Adrenal gland (tissue), 5 donors: ENCODE data around the gene NAPSA.

Experiments
- POLR2A ChIP-seq, 2 donors: fragments of 450-650 bp; IDR thresholded peaks; one replicate each; pipeline ENCODE4 v1.6.1; 2017; ENCODE audit warnings: antibody characterized with exemption in 2 of 2, mild to moderate bottlenecking in 2 of 2, moderate library complexity in 1 of 2
- TF ChIP-seq, protein P1 (sequence below), 6 experiments: fragments of 450-650 bp in 4 of 6; fragments of 200-600 bp in 2 of 6; sonication (generic) in 1 of 6; IDR thresholded peaks; 1 replicate in 5 of 6; 2 replicates in 1 of 6; pipeline versions ENCODE4 v1.5.1 to v1.8.0; 2016 to 2021; ENCODE audit warnings: antibody characterized with exemption in 6 of 6, mild to moderate bottlenecking in 2 of 6, moderate library complexity in 1 of 6
- donor health status: DM: no; HTN: no; CAD: no.

DNA sequence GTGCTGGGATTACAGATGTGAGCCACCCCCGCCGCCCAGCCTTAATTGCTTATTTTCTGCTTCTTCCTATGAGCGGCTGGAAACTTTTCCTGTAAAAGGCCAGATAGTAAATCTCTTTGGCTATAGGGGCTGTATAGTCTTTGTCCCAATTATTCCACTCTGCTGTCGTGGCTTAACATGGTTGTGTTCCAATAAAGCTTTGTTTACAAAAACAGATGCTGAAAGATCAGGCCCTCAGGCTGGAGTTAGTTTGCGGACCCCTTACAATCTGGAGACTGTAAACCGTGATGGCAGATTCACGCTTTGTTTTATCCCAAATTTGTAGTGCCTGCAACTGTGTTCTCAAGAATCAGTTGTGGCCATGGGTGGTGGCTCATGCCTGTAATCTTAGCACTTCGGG lies 47.0 kb downstream of the NAPSA start:
- no peak for TF ChIP-seq POLR2A (IDR thresholded peaks at IDR 0.05)
- TF ChIP-seq, protein P1, sequence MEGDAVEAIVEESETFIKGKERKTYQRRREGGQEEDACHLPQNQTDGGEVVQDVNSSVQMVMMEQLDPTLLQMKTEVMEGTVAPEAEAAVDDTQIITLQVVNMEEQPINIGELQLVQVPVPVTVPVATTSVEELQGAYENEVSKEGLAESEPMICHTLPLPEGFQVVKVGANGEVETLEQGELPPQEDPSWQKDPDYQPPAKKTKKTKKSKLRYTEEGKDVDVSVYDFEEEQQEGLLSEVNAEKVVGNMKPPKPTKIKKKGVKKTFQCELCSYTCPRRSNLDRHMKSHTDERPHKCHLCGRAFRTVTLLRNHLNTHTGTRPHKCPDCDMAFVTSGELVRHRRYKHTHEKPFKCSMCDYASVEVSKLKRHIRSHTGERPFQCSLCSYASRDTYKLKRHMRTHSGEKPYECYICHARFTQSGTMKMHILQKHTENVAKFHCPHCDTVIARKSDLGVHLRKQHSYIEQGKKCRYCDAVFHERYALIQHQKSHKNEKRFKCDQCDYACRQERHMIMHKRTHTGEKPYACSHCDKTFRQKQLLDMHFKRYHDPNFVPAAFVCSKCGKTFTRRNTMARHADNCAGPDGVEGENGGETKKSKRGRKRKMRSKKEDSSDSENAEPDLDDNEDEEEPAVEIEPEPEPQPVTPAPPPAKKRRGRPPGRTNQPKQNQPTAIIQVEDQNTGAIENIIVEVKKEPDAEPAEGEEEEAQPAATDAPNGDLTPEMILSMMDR (IDR thresholded peaks at IDR 0.05) = no peak
